K562 (cell line): ENCODE data around the gene MYH11.

Source experiments
- BDP1 ChIP-seq: IDR thresholded peaks from 3 replicates; pipeline ENCODE4 v1.6.1; 2011; ENCODE audit not compliant: insufficient read length, insufficient read depth
- CHD4 ChIP-seq: fragments of 200-600 bp; sonication (generic); IDR thresholded peaks from 3 replicates; pipeline ENCODE4 v1.6.1; 2012; ENCODE audit warnings: low read depth, mild to moderate bottlenecking, mixed read lengths, low read length, inconsistent platforms; ENCODE audit not compliant: insufficient read depth, insufficient replicate concordance, poor library complexity, severe bottlenecking
- KHSRP ChIP-seq: fragments of 450-650 bp; IDR thresholded peaks from 2 replicates; pipeline ENCODE4 v1.6.1; 2017
- MAFK ChIP-seq: IDR thresholded peaks from 2 replicates; pipeline ENCODE4 v1.6.1; 2011; ENCODE audit warnings: low read length, improper control_type of control experiment
- NFYB ChIP-seq: IDR thresholded peaks from 2 replicates; pipeline ENCODE4 v1.6.1; 2011; ENCODE audit warnings: mild to moderate bottlenecking, moderate library complexity; ENCODE audit not compliant: insufficient read length; ENCODE audit errors: extremely low read depth
- POLR2A ChIP-seq: fragments of 450-650 bp; conservative IDR thresholded peaks from 2 replicates; pipeline ENCODE4 v1.6.1; 2016
- SP1 ChIP-seq: sonication (generic); formaldehyde crosslinking; IDR thresholded peaks from 2 replicates; pipeline ENCODE4 v1.8.1; 2022; ENCODE audit warnings: mild to moderate bottlenecking, missing genetic modification reagents
- ZC3H4 ChIP-seq: sonication (generic); formaldehyde crosslinking; IDR thresholded peaks from 2 replicates; pipeline ENCODE4 v1.9.0; 2021; ENCODE audit warnings: missing genetic modification reagents, borderline replicate concordance
- ZNF408 ChIP-seq: fragments of 250-450 bp; sonication (Bioruptor Pico); IDR thresholded peaks from 2 replicates; pipeline ENCODE4 v1.4.0; 2020; ENCODE audit warnings: low read depth, mild to moderate bottlenecking, moderate library complexity
- ZNF695 ChIP-seq: fragments of 450-650 bp; formaldehyde crosslinking; IDR thresholded peaks from 2 replicates; pipeline ENCODE4 v1.4.0; 2020; ENCODE audit warnings: mild to moderate bottlenecking, moderate library complexity
- TF ChIP-seq, protein P1 (sequence below): fragments of 450-650 bp; IDR thresholded peaks from 2 replicates; pipeline ENCODE4 v1.7.1; 2018; ENCODE audit warnings: mild to moderate bottlenecking, low read depth; ENCODE audit not compliant: partially characterized antibody
- TF ChIP-seq, protein P2 (sequence below): fragments of 150-350 bp; IDR thresholded peaks from 2 replicates; pipeline ENCODE4 v1.6.1; 2014; ENCODE audit warnings: low read depth, mild to moderate bottlenecking, low read length, borderline replicate concordance

DNA sequence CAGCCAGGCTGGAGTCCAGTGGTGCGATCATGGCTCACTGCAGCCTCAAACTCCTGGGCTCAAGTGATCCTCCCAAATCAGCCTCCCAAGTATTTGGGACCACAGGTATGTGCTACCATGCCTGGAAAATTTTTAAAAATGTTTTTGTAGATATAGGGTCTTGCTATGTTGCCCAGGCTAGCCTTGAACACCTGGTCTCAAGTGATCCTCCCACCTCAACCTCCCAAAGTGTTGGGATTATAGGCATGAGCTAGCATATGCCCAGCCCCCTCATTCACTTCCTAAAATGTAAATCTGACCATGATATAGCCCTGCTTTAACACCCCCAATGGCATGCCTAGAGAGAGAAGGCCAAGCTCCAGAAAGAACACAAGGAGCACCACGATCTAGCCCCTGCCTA is 108.2 kb downstream of the MYH11 start:
- TF ChIP-seq CHD4 (no peak), POLR2A (no peak), ZNF695 (no peak), SP1 (CRISPR knock-in tag) (no peak), ZNF408 (no peak), KHSRP (no peak), MAFK (no peak), BDP1 (no peak), ZC3H4 (CRISPR knock-in tag) (no peak), NFYB (no peak)
- TF ChIP-seq, protein P1, sequence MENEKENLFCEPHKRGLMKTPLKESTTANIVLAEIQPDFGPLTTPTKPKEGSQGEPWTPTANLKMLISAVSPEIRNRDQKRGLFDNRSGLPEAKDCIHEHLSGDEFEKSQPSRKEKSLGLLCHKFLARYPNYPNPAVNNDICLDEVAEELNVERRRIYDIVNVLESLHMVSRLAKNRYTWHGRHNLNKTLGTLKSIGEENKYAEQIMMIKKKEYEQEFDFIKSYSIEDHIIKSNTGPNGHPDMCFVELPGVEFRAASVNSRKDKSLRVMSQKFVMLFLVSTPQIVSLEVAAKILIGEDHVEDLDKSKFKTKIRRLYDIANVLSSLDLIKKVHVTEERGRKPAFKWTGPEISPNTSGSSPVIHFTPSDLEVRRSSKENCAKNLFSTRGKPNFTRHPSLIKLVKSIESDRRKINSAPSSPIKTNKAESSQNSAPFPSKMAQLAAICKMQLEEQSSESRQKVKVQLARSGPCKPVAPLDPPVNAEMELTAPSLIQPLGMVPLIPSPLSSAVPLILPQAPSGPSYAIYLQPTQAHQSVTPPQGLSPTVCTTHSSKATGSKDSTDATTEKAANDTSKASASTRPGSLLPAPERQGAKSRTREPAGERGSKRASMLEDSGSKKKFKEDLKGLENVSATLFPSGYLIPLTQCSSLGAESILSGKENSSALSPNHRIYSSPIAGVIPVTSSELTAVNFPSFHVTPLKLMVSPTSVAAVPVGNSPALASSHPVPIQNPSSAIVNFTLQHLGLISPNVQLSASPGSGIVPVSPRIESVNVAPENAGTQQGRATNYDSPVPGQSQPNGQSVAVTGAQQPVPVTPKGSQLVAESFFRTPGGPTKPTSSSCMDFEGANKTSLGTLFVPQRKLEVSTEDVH: no peak
- TF ChIP-seq, protein P2, sequence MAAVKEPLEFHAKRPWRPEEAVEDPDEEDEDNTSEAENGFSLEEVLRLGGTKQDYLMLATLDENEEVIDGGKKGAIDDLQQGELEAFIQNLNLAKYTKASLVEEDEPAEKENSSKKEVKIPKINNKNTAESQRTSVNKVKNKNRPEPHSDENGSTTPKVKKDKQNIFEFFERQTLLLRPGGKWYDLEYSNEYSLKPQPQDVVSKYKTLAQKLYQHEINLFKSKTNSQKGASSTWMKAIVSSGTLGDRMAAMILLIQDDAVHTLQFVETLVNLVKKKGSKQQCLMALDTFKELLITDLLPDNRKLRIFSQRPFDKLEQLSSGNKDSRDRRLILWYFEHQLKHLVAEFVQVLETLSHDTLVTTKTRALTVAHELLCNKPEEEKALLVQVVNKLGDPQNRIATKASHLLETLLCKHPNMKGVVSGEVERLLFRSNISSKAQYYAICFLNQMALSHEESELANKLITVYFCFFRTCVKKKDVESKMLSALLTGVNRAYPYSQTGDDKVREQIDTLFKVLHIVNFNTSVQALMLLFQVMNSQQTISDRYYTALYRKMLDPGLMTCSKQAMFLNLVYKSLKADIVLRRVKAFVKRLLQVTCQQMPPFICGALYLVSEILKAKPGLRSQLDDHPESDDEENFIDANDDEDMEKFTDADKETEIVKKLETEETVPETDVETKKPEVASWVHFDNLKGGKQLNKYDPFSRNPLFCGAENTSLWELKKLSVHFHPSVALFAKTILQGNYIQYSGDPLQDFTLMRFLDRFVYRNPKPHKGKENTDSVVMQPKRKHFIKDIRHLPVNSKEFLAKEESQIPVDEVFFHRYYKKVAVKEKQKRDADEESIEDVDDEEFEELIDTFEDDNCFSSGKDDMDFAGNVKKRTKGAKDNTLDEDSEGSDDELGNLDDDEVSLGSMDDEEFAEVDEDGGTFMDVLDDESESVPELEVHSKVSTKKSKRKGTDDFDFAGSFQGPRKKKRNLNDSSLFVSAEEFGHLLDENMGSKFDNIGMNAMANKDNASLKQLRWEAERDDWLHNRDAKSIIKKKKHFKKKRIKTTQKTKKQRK: no peak
